GM19372 (cell line): ENCODE data around the gene FAM47A.

Source experiments
- ATAC-seq: cut with Tn5 transposase; IDR thresholded peaks from one replicate; pipeline ENCODE4 v1.9.1; 2021; ENCODE audit warnings: mild to moderate bottlenecking, low read depth, moderate library complexity; ENCODE audit not compliant: unreplicated experiment

Gene FAM47A

GRCh38 chrX:34132028-34132427 lies at the start of gene FAM47A:
Gene FAM47A, minus strand, starts transcription at chrX:34132314. Its CDS starts 36 bp downstream, at chrX:34132278.
- no peak for ATAC-seq

GRCh38 chrX:34147345-34147744 lies 15.2 kb upstream of the FAM47A start:
- no peak for ATAC-seq

- ATAC-seq, result no peak
Observed at GRCh38 chrX:34146906-34147305, 14.8 kb upstream of the FAM47A start.

GRCh38 chrX:34144246-34144645 lies 12.1 kb upstream of the FAM47A start:
- ATAC-seq, result no peak

GRCh38 chrX:34140816-34141215 lies 8.7 kb upstream of the FAM47A start:
- no peak for ATAC-seq

GRCh38 chrX:34130980-34131744 lies 952 bp downstream of the FAM47A start:
- no peak for ATAC-seq

- ATAC-seq, result no peak
Observed at GRCh38 chrX:34130501-34130900, 1.6 kb downstream of the FAM47A start.

GRCh38 chrX:34126011-34126410 lies 6.1 kb downstream of the FAM47A start:
- no peak for ATAC-seq

GRCh38 chrX:34119122-34119521 lies 13.0 kb downstream of the FAM47A start:
- no peak for ATAC-seq

- ATAC-seq, result no peak
Observed at GRCh38 chrX:34112459-34112858, 19.7 kb downstream of the FAM47A start.
